ENCODE results near the gene CD47.

- TF ChIP-seq CTCF (IDR thresholded peaks at IDR 0.05; ENCODE audit: insufficient read depth, low read length) = no peak
- no peak for TF ChIP-seq REST (IDR thresholded peaks at IDR 0.05; ENCODE audit: insufficient replicate concordance, low read depth)
- no peak for TF ChIP-seq POLR2AphosphoS5 (IDR thresholded peaks at IDR 0.05; ENCODE audit: low read depth)
- TF ChIP-seq GABPA (IDR thresholded peaks at IDR 0.05; ENCODE audit: low read depth) = no peak
- TF ChIP-seq SPI1 (IDR thresholded peaks at IDR 0.05; ENCODE audit: borderline replicate concordance, low read depth) = no peak
Measured at GRCh38 chr3:108099244-108099643, 8.4 kb upstream of the CD47 start.

All from HL-60 (cell line).